ENCODE measurements around the gene RTN4R. TPM values are rescaled to one million over a fixed set of nuclear protein-coding genes. Genes with fewer than 3 reads are reported as not detected.

Gene RTN4R
- total and polyA plus RNA-seq, 3 donors from 2014 or later: 2.1 to 6.1 (median 5.1) TPM

DNA sequence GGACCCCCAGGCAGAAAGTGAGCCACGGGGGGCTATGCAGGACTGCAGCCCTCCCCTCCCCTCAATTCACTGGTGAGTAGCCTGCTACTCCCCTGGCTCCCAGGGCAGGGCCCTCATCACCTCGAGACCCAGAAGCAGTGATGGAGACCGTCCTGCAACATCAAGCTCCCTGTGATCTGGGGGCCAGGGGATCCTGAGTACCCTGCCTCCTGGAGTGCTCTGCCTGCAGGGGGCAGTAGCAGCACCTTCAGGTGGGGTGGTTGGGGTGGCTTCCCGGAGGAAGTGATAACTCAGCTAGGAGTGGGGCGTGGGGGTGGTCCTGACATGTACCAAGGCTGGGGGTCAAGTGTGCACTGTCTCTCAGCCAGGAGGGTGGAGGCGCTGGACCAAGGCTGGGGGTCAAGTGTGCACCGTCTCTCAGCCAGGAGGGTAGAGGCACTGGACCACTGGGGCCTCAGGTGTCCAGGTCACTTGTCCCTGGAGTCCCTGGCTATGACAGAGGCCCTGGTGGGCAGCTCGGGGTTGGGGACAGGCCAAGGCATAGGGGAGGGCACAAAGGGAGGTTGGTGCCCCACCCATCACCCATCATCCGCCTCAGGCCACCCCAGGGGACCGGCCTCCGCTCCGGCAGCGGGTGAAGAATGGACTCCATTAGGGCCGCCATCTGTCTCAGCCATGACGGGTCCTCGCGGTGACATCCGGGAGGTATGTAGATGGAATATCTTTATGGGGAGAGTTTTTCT is 9.4 kb downstream of the RTN4R start:
- Histone ChIP-seq H3K4me3 (no peak overlapping the region), H3K27ac (no peak overlapping the region), H3K36me3 (ENCODE audit: low read depth, missing control alignments) (no peaks in the 10 kb centered on the region), H3K27me3 (no peaks in the 10 kb centered on the region), H3K4me1 (no peaks in the 10 kb centered on the region), H3K9me3 (no peaks in the 10 kb centered on the region)
- intact Hi-C loops (cut with DNase I; ENCODE audit: low total_unique reads): no loop called here
- TF ChIP-seq, protein P1, sequence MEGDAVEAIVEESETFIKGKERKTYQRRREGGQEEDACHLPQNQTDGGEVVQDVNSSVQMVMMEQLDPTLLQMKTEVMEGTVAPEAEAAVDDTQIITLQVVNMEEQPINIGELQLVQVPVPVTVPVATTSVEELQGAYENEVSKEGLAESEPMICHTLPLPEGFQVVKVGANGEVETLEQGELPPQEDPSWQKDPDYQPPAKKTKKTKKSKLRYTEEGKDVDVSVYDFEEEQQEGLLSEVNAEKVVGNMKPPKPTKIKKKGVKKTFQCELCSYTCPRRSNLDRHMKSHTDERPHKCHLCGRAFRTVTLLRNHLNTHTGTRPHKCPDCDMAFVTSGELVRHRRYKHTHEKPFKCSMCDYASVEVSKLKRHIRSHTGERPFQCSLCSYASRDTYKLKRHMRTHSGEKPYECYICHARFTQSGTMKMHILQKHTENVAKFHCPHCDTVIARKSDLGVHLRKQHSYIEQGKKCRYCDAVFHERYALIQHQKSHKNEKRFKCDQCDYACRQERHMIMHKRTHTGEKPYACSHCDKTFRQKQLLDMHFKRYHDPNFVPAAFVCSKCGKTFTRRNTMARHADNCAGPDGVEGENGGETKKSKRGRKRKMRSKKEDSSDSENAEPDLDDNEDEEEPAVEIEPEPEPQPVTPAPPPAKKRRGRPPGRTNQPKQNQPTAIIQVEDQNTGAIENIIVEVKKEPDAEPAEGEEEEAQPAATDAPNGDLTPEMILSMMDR (IDR thresholded peaks at IDR 0.05): no peak
- TF ChIP-seq POLR2A (IDR thresholded peaks at IDR 0.05): no peak
- DNase-seq: no peak
- WGBS, 2 donors: 94 to 95% methylated on average over 12 to 18 of the region's 18 CpGs

DNA sequence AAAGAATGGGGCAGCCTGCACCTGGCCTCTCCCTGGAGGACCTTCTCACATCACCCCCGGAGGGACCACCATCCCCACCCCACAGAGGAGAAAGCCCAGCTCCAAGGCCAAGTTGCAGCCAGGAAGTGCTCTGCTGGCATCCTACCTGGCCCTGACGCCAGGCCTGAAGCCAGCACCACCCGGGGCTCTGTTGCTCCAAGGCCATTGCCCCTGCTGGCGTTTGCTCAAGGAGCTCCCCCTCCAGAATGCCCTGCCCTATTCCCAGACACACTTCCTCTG is 10.2 kb downstream of the RTN4R start:
- H3K4me1 ChIP-seq: no peaks in the 10 kb centered on the region
- intact Hi-C loops (cut with DNase I; ENCODE audit: low total_unique reads): no loop called here
- no peaks in the 10 kb centered on the region for H3K27me3 ChIP-seq
- 36 to 46% methylated on average over 3 to 4 of the region's 4 CpGs for WGBS, 2 donors
- no peak for DNase-seq
- H3K27ac ChIP-seq: no peak overlapping the region
- H3K4me3 ChIP-seq: no peak overlapping the region
- H3K36me3 ChIP-seq (ENCODE audit: low read depth, missing control alignments): no peaks in the 10 kb centered on the region
- H3K9me3 ChIP-seq: no peaks in the 10 kb centered on the region
- TF ChIP-seq, protein P1 (IDR thresholded peaks at IDR 0.05): no peak
- no peak for TF ChIP-seq POLR2A (IDR thresholded peaks at IDR 0.05)

DNA sequence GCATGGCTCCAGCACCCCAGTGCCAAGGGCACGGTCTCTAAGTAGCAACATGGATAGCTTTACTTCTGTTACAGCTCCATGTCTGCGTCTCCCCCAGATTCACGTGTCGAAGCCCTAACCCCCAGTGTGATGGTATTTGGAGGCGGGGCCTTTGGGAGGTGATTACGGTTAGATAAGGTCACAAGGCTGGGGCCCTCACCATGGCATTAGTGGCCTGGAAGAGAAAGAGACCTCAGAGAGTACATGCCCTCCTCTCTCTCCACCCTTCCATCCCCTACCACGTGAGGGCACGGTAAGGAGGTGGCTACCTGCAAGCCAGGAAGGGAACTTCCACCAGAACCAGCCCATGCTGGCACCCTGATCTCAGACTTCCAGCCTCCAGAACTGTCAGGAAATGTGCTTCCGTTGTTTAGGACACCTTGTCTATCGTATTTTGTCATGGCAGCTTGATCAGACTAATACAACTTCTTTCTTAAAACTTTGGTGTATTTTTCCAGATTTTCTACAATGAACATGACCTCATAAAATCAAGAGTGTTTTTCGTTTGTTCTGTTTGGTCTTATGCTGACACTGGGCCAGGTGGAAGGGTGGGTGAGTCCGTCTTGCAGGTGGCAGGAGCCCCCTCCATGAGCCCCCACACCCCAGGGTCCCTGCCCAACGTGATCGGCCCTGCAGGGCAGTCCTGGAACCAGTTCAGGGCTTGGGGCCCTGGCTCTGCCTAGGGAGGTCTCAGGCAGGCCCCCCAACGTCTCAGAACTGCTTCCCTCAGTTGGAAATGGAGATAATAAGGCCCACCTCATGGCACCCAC is 10.7 kb downstream of the RTN4R start:
- no peak for TF ChIP-seq POLR2A (IDR thresholded peaks at IDR 0.05)
- TF ChIP-seq, protein P1 (IDR thresholded peaks at IDR 0.05): no peak
- 92 to 97% methylated on average over 14 to 15 of the region's 15 CpGs for WGBS, 2 donors
- no peaks in the 10 kb centered on the region for H3K27me3 ChIP-seq
- no peak overlapping the region for H3K27ac ChIP-seq
- no peak for DNase-seq
- no peaks in the 10 kb centered on the region for H3K9me3 ChIP-seq
- no peaks in the 10 kb centered on the region for H3K4me1 ChIP-seq
- H3K36me3 ChIP-seq (ENCODE audit: low read depth, missing control alignments): no peaks in the 10 kb centered on the region
- H3K4me3 ChIP-seq: no peak overlapping the region
- intact Hi-C loops (cut with DNase I; ENCODE audit: low total_unique reads): no loop called here

DNA sequence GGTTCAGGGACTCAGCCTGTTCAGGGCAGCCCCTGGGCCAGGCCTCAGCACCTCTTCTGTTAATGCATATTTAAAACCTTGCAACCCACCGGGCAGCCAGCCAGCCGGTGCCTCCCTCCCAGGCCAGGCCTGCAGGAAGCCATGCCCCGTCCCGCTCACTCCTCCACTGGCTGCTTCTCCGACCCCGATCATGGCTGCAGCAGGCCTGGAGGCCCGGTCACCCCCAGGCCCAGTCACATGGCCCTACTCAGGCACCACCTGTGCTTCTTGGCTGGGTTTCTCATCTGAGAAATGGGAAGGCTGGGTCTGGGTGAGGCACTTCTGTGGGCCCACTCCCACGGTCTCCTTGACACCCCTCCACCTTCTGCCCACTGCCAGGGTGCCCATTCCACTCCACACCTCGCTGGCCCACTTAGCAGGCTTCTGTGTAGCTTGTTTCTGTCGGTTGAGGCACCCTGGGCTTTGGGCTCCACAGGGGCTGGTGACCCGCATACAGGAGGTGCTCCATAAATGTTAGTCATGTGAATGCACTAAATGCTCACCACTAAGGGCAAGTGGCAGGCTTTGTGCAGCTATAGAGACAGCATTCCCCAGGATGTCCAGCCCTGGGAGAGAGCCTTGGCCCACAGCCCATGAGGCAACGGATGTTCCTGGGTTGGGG is 11.4 kb downstream of the RTN4R start:
- no peaks in the 10 kb centered on the region for H3K27me3 ChIP-seq
- H3K4me3 ChIP-seq: no peak overlapping the region
- WGBS, 2 donors: 81 to 84% methylated on average over 10 to 12 of the region's 12 CpGs
- no peaks in the 10 kb centered on the region for H3K4me1 ChIP-seq
- TF ChIP-seq POLR2A (IDR thresholded peaks at IDR 0.05): no peak
- TF ChIP-seq, protein P1 (IDR thresholded peaks at IDR 0.05): no peak
- no peak for DNase-seq
- no peak overlapping the region for H3K27ac ChIP-seq
- intact Hi-C loops (cut with DNase I; ENCODE audit: low total_unique reads): no loop called here
- no peaks in the 10 kb centered on the region for H3K9me3 ChIP-seq
- no peaks in the 10 kb centered on the region for H3K36me3 ChIP-seq (ENCODE audit: low read depth, missing control alignments)

Data from testis (tissue), 3 donors.